Endothelial cell of umbilical vein (primary cell): ENCODE results near the gene RAB11FIP3. TPM values are rescaled to one million over a fixed set of nuclear protein-coding genes. Genes with fewer than 3 reads are reported as not detected.

Source experiments
- BruUV-seq: library from RNA; stranded (reverse); fragments of 400-500 nt; replicated peaks from 2 replicates; lab custom pipeline; 2021; lab: Mats Ljungman, UMichigan
- CTCF ChIA-PET: fragments of 300-600, 350-600 bp; sonication (Branson Sonifier 250); formaldehyde crosslinking; loops from one replicate; lab custom pipeline; 2021; ENCODE audit warnings: antibody characterized with exemption, inconsistent platforms; lab: Charles Lee
- POLR2A ChIA-PET: fragments of 300-600, 350-600 bp; sonication (Branson Sonifier 250); formaldehyde crosslinking; loops from one replicate; lab custom pipeline; 2021; ENCODE audit warnings: antibody characterized with exemption, inconsistent platforms; lab: Charles Lee
- DNase-seq: peaks from one replicate; pipeline ENCODE4 v3.0.0-alpha.2; 2011; ENCODE audit warnings: low read depth, low spot score
- FAIRE-seq: peaks from 2 replicates; lab custom pipeline; 2011; peaks lifted over from hg19 to GRCh38; lab: Jason Lieb, UNC
- H2AFZ ChIP-seq: 2 replicates; pipeline ENCODE4 v1.6.0; 2012; ENCODE audit warnings: low read depth, low read length, control low read depth, inconsistent platforms
- H3K27ac ChIP-seq: 2 replicates; pipeline ENCODE4 v1.5.1; 2011; ENCODE audit warnings: low read depth, mild to moderate bottlenecking, control low read depth, low read length, moderate library complexity; ENCODE audit not compliant: insufficient read depth
- H3K27me3 ChIP-seq, 2 experiments: 2 replicates each; pipeline versions ENCODE4 v1.6.0 to v1.6.1; 2011; ENCODE audit warnings: low read length in 2 of 2, mixed read lengths in 1 of 2; ENCODE audit not compliant: control insufficient read depth in 2 of 2, insufficient read depth in 2 of 2
- H3K36me3 ChIP-seq, 2 experiments: 2 replicates in 1 of 2; 3 replicates in 1 of 2; pipeline ENCODE4 v1.5.1; 2011; ENCODE audit warnings: low read length in 2 of 2, mild to moderate bottlenecking in 1 of 2, moderate library complexity in 1 of 2; ENCODE audit not compliant: control insufficient read depth in 2 of 2, insufficient read depth in 2 of 2; ENCODE audit errors: extremely low read depth in 1 of 2
- H3K4me1 ChIP-seq: 3 replicates; pipeline ENCODE4 v1.5.1; 2011; ENCODE audit warnings: mild to moderate bottlenecking, low read length; ENCODE audit not compliant: control insufficient read depth, insufficient read depth; ENCODE audit errors: extremely low read depth
- H3K4me2 ChIP-seq: 2 replicates; pipeline ENCODE4 v1.6.1; 2011; ENCODE audit warnings: low read length, control low read depth, mixed read lengths; ENCODE audit not compliant: insufficient read depth
- H3K4me3 ChIP-seq, 3 experiments: fragments of 200-600 bp in 1 of 3; sonication (generic), shearing (Covaris generic) in 1 of 3; replicated peaks in 1 of 3; 2 replicates each; pipeline ENCODE4 v1.5.1; 2011 to 2016; ENCODE audit warnings: control low read depth in 3 of 3, low read length in 3 of 3, mild to moderate bottlenecking in 2 of 3, inconsistent platforms in 1 of 3, low read depth in 1 of 3, moderate library complexity in 1 of 3; ENCODE audit not compliant: insufficient read depth in 1 of 3
- H3K79me2 ChIP-seq: 2 replicates; pipeline ENCODE4 v1.6.0; 2012; ENCODE audit warnings: low read length, inconsistent platforms; ENCODE audit not compliant: control insufficient read depth, insufficient read depth
- H3K9ac ChIP-seq: replicated peaks from 2 replicates; pipeline ENCODE3; 2011; ENCODE audit warnings: low read length, control low read depth; ENCODE audit not compliant: insufficient read depth; ENCODE audit errors: extremely low read depth
- H3K9me1 ChIP-seq: replicated peaks from 3 replicates; pipeline ENCODE4 v1.6.0; 2011; ENCODE audit warnings: mild to moderate bottlenecking, low read length; ENCODE audit not compliant: control insufficient read depth, insufficient read depth; ENCODE audit errors: extremely low read depth
- H3K9me3 ChIP-seq: replicated peaks from 2 replicates; pipeline ENCODE4 v1.5.1; 2012; ENCODE audit warnings: low read length, inconsistent platforms; ENCODE audit not compliant: control insufficient read depth, insufficient read depth
- H4K20me1 ChIP-seq: replicated peaks from 2 replicates; pipeline ENCODE3; 2011; ENCODE audit warnings: mild to moderate bottlenecking, low read length; ENCODE audit not compliant: control insufficient read depth, insufficient read depth; ENCODE audit errors: extremely low read depth
- CTCF ChIP-seq, 2 donors: IDR thresholded peaks; 1 replicate in 1 of 2; 2 replicates in 1 of 2; pipeline ENCODE4 v1.5.1; 2011; ENCODE audit warnings: low read length in 2 of 2, mild to moderate bottlenecking in 2 of 2, moderate library complexity in 2 of 2, control low read depth in 1 of 2, inconsistent platforms in 1 of 2, low read depth in 1 of 2; ENCODE audit not compliant: insufficient read depth in 1 of 2; ENCODE audit errors: extremely low read depth in 1 of 2
- EZH2 ChIP-seq: IDR thresholded peaks from 2 replicates; pipeline ENCODE4 v1.6.1; 2012; ENCODE audit warnings: borderline replicate concordance, low read depth, mild to moderate bottlenecking, moderate library complexity, low read length, inconsistent platforms; ENCODE audit not compliant: severe bottlenecking
- FOS ChIP-seq: IDR thresholded peaks from 2 replicates; pipeline ENCODE4 v1.6.1; 2011; ENCODE audit warnings: mild to moderate bottlenecking, low read length, moderate library complexity, borderline replicate concordance; ENCODE audit not compliant: insufficient read depth
- JUN ChIP-seq: IDR thresholded peaks from 2 replicates; pipeline ENCODE4 v1.6.1; 2011; ENCODE audit warnings: borderline replicate concordance, low read depth; ENCODE audit not compliant: insufficient read length, insufficient read depth
- MAX ChIP-seq: IDR thresholded peaks from 2 replicates; pipeline ENCODE4 v1.6.1; 2011; ENCODE audit not compliant: insufficient read depth, insufficient read length
- MYC ChIP-seq: IDR thresholded peaks from one replicate; pipeline ENCODE4 v1.6.1; 2011; ENCODE audit warnings: mild to moderate bottlenecking, low read depth, low read length
- POLR2A ChIP-seq: IDR thresholded peaks from 2 replicates; pipeline ENCODE4 v1.6.1; 2012; ENCODE audit warnings: low read depth, mild to moderate bottlenecking, control low read depth, low read length
- POLR2AphosphoS5 ChIP-seq: IDR thresholded peaks from 2 replicates; pipeline ENCODE4 v1.6.1; 2012; ENCODE audit warnings: low read depth, mild to moderate bottlenecking, control low read depth, low read length, moderate library complexity; ENCODE audit not compliant: insufficient read depth
- dilution Hi-C: fragments of 300-500 bp; cut with MboI; formaldehyde crosslinking; loops from one replicate; pipeline ENCODE4 v1.15.0; 2019; ENCODE audit warnings: low sequenced_read_pairs; ENCODE audit not compliant: extremely low pct_ligation_motif_present
- intact Hi-C: fragments of 100-400 bp; cut with micrococcal nuclease; formaldehyde crosslinking; loops from one replicate; pipeline ENCODE4 v1.10.0; 2022
- polyA plus RNA-seq, 4 experiments: library from polyadenylated mRNA; depleted of rRNA in 3 of 4; stranded (reverse) in 3 of 4; unstranded in 1 of 4; fragments of >200 nt; gene quantifications; 2 replicates each; pipeline versions ENCODE4 v1.2.1 to v1.2.3, GENCODE V29; 2011 to 2012; ENCODE audit warnings: missing spikeins in 1 of 4
- total RNA-seq: library from RNA; stranded (reverse); gene quantifications from 2 replicates; pipeline ENCODE4 v1.2.3, GENCODE V29; 2021

Gene RAB11FIP3
- total and polyA plus RNA-seq, 2 donors (not counting 3 experiments of a cell fraction or from before 2014, with no cell fraction given): 20.5 to 75.9 TPM

GRCh38 chr16:535446-536405 is 110.3 kb downstream of the RAB11FIP3 start:
- Histone ChIP-seq H4K20me1 (no peaks in the 10 kb centered on the region), H3K27me3 (no peaks in the 10 kb centered on the region), H3K9me1 (no peaks in the 10 kb centered on the region), H3K9me3 (no peaks in the 10 kb centered on the region), H3K36me3 (peaks cover 1 to 3% of the 10 kb centered on the region in 2 experiments), H3K79me2 (peaks cover 86% of the 10 kb centered on the region), H3K4me2 (no peak overlapping the region), H3K27ac (no peak overlapping the region), H3K9ac (no peak overlapping the region), H2AFZ (no peak overlapping the region), H3K4me3 (no peak overlapping the region), H3K4me1 (no peaks in the 10 kb centered on the region)
- ChIA-PET CTCF (no interaction called here), POLR2A (no interaction called here)
- dilution Hi-C loops: no loop called here
- TF ChIP-seq MAX (no peak), FOS (no peak), POLR2A (no peak), JUN (no peak), POLR2AphosphoS5 (no peak), EZH2 (no peak), MYC (no peak), CTCF (IDR thresholded peaks at IDR 0.05; ENCODE audit: extremely low read depth in 1 of 2, insufficient read depth in 1 of 2, low read depth in 1 of 2, low read length in 2 of 2) (no peak)
- BruUV-seq: no TSS peak
- FAIRE-seq: no peak
- no peak for DNase-seq
- intact Hi-C loops: no loop called here
